Measurements from ENCODE around the gene STX10. TPM values are rescaled to one million over a fixed set of nuclear protein-coding genes. Genes with fewer than 3 reads are reported as not detected.

STX10 gene
- total RNA-seq, 1 experiment from 2014 or later = 43.6 TPM

DNA sequence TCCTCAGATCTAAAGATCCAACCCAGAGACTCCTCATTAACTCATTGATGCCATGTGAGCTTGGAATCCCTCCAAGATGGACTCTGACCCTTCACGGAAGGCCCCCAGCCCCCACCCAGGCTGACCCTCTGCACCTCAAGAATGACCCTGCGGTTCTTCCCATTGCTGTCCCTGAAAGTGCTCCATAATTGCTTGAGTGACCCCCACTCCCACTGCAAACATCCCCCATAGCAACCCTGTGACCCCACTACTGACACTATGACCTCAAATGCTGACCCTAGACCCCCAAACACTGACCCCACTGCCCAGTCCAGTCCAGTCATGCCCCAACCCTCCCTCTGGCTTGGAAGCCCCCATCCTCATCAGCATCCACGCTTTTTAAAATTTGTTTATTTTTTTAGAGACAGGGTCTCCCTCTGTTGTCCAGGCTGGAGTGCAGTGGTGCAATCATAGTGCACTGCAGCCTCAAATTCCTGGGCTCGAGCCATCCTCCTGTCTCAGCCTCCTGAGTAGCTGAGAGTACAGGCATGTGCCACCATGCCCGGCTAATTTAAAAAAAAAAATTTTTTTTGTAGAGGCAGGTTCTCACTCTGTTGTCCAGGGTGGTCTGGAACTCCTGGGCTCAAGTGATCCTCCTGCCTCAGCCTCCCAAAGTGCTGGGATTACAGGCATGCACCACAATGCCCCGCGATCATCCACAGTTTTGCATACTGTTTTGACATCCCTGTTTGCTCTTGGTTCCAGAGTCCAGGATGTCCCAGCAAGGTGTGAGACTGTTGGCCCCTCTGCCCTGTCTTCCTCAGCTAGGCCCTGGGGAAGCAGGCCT lies 48.4 kb downstream of the STX10 start:
- no TSS peak for BruUV-seq (replicated peaks)
- intact Hi-C loops (cut with micrococcal nuclease; ENCODE audit: unreplicated experiment) (no loop called here), in situ Hi-C loops (cut with HindIII; ENCODE audit: low pct_unique_long_range_greater_than_20kb, low sequenced_read_pairs) (no loop called here)
- ATAC-seq (peak; percentile 7; the same call in 1 of the 2 replicates), DNase-seq (ENCODE audit: low read depth, low spot score) (no peak)
- Histone ChIP-seq H3K4me1 (ENCODE audit: control insufficient read depth, insufficient read depth, low read length) (peaks cover 10% of the 10 kb centered on the region), H3K4me3 (ENCODE audit: low read depth in 2 of 2, low read length in 2 of 2) (no peak overlapping the region; a peak in 1 of 4 replicates), H3K27me3 (ENCODE audit: control insufficient read depth, insufficient read depth, low read length) (no peaks in the 10 kb centered on the region), H3K27ac (ENCODE audit: low read length) (peak overlapping the region; percentile 2; the same call in 1 of the 2 replicates), H3K9me3 (ENCODE audit: control insufficient read depth, insufficient read depth, low read depth, low read length) (no peaks in the 10 kb centered on the region), H3K36me3 (ENCODE audit: control insufficient read depth, insufficient read depth, low read length) (no peaks in the 10 kb centered on the region)
- POLR2A ChIA-PET = no interaction called here
- CTCF ChIA-PET = interaction anchor here (0.7 to 1.2 kb wide), 2 partner anchors 9 to 124 kb away, joined by 3 to 6 read pairs; no protein-coding TSS in a partner anchor
- no peak for TF ChIP-seq SIN3A (IDR thresholded peaks at IDR 0.05; ENCODE audit: borderline replicate concordance, insufficient read depth, low read depth, low read length)
- TF ChIP-seq TCF7L2 (IDR thresholded peaks at IDR 0.05; ENCODE audit: low read depth, low read length) = no peak
- TF ChIP-seq, protein P1, sequence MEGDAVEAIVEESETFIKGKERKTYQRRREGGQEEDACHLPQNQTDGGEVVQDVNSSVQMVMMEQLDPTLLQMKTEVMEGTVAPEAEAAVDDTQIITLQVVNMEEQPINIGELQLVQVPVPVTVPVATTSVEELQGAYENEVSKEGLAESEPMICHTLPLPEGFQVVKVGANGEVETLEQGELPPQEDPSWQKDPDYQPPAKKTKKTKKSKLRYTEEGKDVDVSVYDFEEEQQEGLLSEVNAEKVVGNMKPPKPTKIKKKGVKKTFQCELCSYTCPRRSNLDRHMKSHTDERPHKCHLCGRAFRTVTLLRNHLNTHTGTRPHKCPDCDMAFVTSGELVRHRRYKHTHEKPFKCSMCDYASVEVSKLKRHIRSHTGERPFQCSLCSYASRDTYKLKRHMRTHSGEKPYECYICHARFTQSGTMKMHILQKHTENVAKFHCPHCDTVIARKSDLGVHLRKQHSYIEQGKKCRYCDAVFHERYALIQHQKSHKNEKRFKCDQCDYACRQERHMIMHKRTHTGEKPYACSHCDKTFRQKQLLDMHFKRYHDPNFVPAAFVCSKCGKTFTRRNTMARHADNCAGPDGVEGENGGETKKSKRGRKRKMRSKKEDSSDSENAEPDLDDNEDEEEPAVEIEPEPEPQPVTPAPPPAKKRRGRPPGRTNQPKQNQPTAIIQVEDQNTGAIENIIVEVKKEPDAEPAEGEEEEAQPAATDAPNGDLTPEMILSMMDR (IDR thresholded peaks at IDR 0.05) = peak; percentile 23; the same call in 1 of the 2 replicates
- TF ChIP-seq, protein P2, sequence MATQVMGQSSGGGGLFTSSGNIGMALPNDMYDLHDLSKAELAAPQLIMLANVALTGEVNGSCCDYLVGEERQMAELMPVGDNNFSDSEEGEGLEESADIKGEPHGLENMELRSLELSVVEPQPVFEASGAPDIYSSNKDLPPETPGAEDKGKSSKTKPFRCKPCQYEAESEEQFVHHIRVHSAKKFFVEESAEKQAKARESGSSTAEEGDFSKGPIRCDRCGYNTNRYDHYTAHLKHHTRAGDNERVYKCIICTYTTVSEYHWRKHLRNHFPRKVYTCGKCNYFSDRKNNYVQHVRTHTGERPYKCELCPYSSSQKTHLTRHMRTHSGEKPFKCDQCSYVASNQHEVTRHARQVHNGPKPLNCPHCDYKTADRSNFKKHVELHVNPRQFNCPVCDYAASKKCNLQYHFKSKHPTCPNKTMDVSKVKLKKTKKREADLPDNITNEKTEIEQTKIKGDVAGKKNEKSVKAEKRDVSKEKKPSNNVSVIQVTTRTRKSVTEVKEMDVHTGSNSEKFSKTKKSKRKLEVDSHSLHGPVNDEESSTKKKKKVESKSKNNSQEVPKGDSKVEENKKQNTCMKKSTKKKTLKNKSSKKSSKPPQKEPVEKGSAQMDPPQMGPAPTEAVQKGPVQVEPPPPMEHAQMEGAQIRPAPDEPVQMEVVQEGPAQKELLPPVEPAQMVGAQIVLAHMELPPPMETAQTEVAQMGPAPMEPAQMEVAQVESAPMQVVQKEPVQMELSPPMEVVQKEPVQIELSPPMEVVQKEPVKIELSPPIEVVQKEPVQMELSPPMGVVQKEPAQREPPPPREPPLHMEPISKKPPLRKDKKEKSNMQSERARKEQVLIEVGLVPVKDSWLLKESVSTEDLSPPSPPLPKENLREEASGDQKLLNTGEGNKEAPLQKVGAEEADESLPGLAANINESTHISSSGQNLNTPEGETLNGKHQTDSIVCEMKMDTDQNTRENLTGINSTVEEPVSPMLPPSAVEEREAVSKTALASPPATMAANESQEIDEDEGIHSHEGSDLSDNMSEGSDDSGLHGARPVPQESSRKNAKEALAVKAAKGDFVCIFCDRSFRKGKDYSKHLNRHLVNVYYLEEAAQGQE (IDR thresholded peaks at IDR 0.05; ENCODE audit: insufficient read depth in 1 of 2, low read depth in 2 of 2, low read length in 1 of 2) = no peak

DNA sequence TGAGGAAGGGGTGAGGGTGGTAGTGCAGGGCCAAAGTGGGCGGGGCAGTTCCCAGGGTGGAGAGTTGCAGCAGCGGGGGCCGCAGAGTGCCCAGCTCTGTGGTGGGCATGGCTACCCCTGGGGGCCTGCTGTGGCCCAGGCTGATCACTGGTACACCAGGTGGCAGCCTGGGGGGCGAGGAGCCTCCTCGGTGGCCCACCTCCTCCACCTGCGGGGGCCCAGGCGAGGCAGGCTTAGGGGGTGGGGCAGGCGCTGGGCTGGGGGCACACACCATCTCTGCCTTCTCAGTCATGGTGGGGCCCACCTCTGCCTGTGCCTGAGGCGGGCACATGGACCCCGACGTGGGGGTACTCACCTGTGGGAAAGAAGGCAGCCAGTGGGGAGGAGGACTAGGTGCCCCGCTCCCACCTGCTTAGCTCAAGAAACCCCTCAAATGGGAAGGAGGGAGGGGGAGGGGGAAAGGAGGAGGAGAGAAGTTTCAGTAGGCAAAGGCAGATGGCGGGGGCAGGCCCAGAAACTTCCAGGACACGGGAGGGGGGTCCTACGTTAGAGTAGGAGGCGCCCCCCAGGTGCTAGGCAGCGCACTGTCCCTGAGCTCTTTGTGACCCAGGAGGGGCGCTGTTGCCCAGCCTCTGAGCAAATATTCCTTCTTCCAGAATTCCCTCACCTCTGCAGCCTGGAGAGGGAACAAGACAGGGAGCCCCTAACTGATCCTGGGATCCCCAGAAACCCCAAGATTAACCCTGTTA lies 49.2 kb downstream of the STX10 start:
- ChIA-PET CTCF (interaction anchor here (0.6 to 1.2 kb wide), 3 partner anchors 10 to 629 kb away, joined by 3 to 6 read pairs (median 3); no protein-coding TSS in a partner anchor), POLR2A (no interaction called here)
- intact Hi-C loops (cut with micrococcal nuclease; ENCODE audit: unreplicated experiment) (no loop called here), in situ Hi-C loops (cut with HindIII; ENCODE audit: low pct_unique_long_range_greater_than_20kb, low sequenced_read_pairs) (no loop called here)
- H3K4me3 ChIP-seq (ENCODE audit: low read depth in 2 of 2, low read length in 2 of 2) = no peak overlapping the region
- H3K4me1 ChIP-seq (ENCODE audit: control insufficient read depth, insufficient read depth, low read length) = peaks cover 18% of the 10 kb centered on the region
- no peak for TF ChIP-seq TCF7L2 (IDR thresholded peaks at IDR 0.05; ENCODE audit: low read depth, low read length)
- TF ChIP-seq, protein P1 (IDR thresholded peaks at IDR 0.05) = peak; percentile 64
- TF ChIP-seq, protein P2 (IDR thresholded peaks at IDR 0.05; ENCODE audit: insufficient read depth in 1 of 2, low read depth in 2 of 2, low read length in 1 of 2) = no peak
- H3K27me3 ChIP-seq (ENCODE audit: control insufficient read depth, insufficient read depth, low read length) = no peaks in the 10 kb centered on the region
- H3K9me3 ChIP-seq (ENCODE audit: control insufficient read depth, insufficient read depth, low read depth, low read length) = no peaks in the 10 kb centered on the region
- no peak for ATAC-seq
- H3K27ac ChIP-seq (ENCODE audit: low read length) = no peak overlapping the region
- BruUV-seq (replicated peaks) = no TSS peak
- no peaks in the 10 kb centered on the region for H3K36me3 ChIP-seq (ENCODE audit: control insufficient read depth, insufficient read depth, low read length)
- DNase-seq (ENCODE audit: low read depth, low spot score) = no peak

Data from Panc1 (cell line).